Measurements from ENCODE around the gene ANKRD34A.

Gene ANKRD34A

GRCh38 chr1:145975216-145975615 is 10.8 kb upstream of the ANKRD34A start:
- in situ Hi-C loops (cut with MboI; ENCODE audit: low sequenced_read_pairs): no loop called here

GRCh38 chr1:145974721-145975120 is 10.3 kb upstream of the ANKRD34A start:
- in situ Hi-C loops (cut with MboI; ENCODE audit: low sequenced_read_pairs): loop anchor here (5.0 kb wide), 1 partner anchor 33 kb away; no protein-coding TSS in a partner anchor

- in situ Hi-C loops (cut with MboI; ENCODE audit: low sequenced_read_pairs): loop anchor here (5.0 kb wide), 1 partner anchor 35 kb away; no protein-coding TSS in a partner anchor
These were observed 8.2 kb upstream of the ANKRD34A start for GRCh38 chr1:145972580-145972979.

GRCh38 chr1:145967288-145967687 is 2.9 kb upstream of the ANKRD34A start:
- in situ Hi-C loops (cut with MboI; ENCODE audit: low sequenced_read_pairs): loop anchor here (10.0 kb wide), 1 partner anchor 112 kb away; the partner anchor contains the start of gene PIAS3

- in situ Hi-C loops (cut with MboI; ENCODE audit: low sequenced_read_pairs): loop anchor here (10.0 kb wide), 1 partner anchor 110 kb away; the partner anchor contains the start of gene PIAS3
These were observed 857 bp upstream of the ANKRD34A start for GRCh38 chr1:145965119-145965744.

- in situ Hi-C loops (cut with MboI; ENCODE audit: low sequenced_read_pairs): loop anchor here (10.0 kb wide), 1 partner anchor 109 kb away; the partner anchor contains the start of gene PIAS3
These were observed 933 bp downstream of the ANKRD34A start for GRCh38 chr1:145963265-145964019.

- in situ Hi-C loops (cut with MboI; ENCODE audit: low sequenced_read_pairs): loop anchor here (10.0 kb wide), 1 partner anchor 108 kb away; the partner anchor contains the start of gene PIAS3
These were observed 1.9 kb downstream of the ANKRD34A start for GRCh38 chr1:145962157-145963102.

- in situ Hi-C loops (cut with MboI; ENCODE audit: low sequenced_read_pairs): loop anchor here (10.0 kb wide), 1 partner anchor 107 kb away; the partner anchor contains the start of gene PIAS3
These were observed 2.8 kb downstream of the ANKRD34A start for GRCh38 chr1:145961425-145962156.

GRCh38 chr1:145961109-145961424 is 3.3 kb downstream of the ANKRD34A start:
- in situ Hi-C loops (cut with MboI; ENCODE audit: low sequenced_read_pairs): loop anchor here (10.0 kb wide), 1 partner anchor 106 kb away; the partner anchor contains the start of gene PIAS3

GRCh38 chr1:145960468-145961108 is 3.8 kb downstream of the ANKRD34A start:
- in situ Hi-C loops (cut with MboI; ENCODE audit: low sequenced_read_pairs): loop anchor here (10.0 kb wide), 1 partner anchor 106 kb away; the partner anchor contains the start of gene PIAS3

GRCh38 chr1:145959957-145960467 is 4.4 kb downstream of the ANKRD34A start:
- in situ Hi-C loops (cut with MboI; ENCODE audit: low sequenced_read_pairs): loop anchor here (10.0 kb wide), 1 partner anchor 105 kb away; the partner anchor contains the start of gene PIAS3

- in situ Hi-C loops (cut with MboI; ENCODE audit: low sequenced_read_pairs): no loop called here
These were observed 5.0 kb downstream of the ANKRD34A start for GRCh38 chr1:145959333-145959732.

GRCh38 chr1:145958734-145959133 is 5.6 kb downstream of the ANKRD34A start:
- in situ Hi-C loops (cut with MboI; ENCODE audit: low sequenced_read_pairs): no loop called here

GRCh38 chr1:145957443-145958319 is 6.7 kb downstream of the ANKRD34A start, which contains the start of gene LIX1L:
Gene LIX1L, minus strand, starts transcription at chr1:145958017. Its CDS starts 90 bp downstream, at chr1:145957927.
- in situ Hi-C loops (cut with MboI; ENCODE audit: low sequenced_read_pairs): no loop called here

- in situ Hi-C loops (cut with MboI; ENCODE audit: low sequenced_read_pairs): no loop called here
These were observed 7.5 kb downstream of the ANKRD34A start for GRCh38 chr1:145956781-145957442.

GRCh38 chr1:145956361-145956760 is 8.0 kb downstream of the ANKRD34A start:
- in situ Hi-C loops (cut with MboI; ENCODE audit: low sequenced_read_pairs): no loop called here

GRCh38 chr1:145955436-145955835 is 8.9 kb downstream of the ANKRD34A start:
- in situ Hi-C loops (cut with MboI; ENCODE audit: low sequenced_read_pairs): no loop called here

GRCh38 chr1:145953861-145954260 is 10.5 kb downstream of the ANKRD34A start:
- in situ Hi-C loops (cut with MboI; ENCODE audit: low sequenced_read_pairs): no loop called here

All from HL-60/S4 (cell line).